PFSK-1 (cell line): Measurements from ENCODE around the gene APEX1.

Experiments used
- POLR2AphosphoS5 ChIP-seq: IDR thresholded peaks from 2 replicates; pipeline ENCODE4 v1.6.1; 2012; ENCODE audit warnings: low read depth, mild to moderate bottlenecking, control low read depth, low read length, moderate library complexity
- TAF1 ChIP-seq: IDR thresholded peaks from 2 replicates; pipeline ENCODE4 v1.6.1; 2012; ENCODE audit warnings: low read length, control low read depth, borderline replicate concordance; ENCODE audit not compliant: insufficient read depth
- TF ChIP-seq, protein P1 (sequence below), 2 experiments: IDR thresholded peaks; 2 replicates each; pipeline versions ENCODE4 v1.6.1 to v1.8.0; 2011 to 2012; ENCODE audit warnings: low read depth in 2 of 2, low read length in 2 of 2, control low read depth in 1 of 2, inconsistent platforms in 1 of 2, mild to moderate bottlenecking in 1 of 2, moderate library complexity in 1 of 2; ENCODE audit not compliant: insufficient read depth in 1 of 2

GRCh38 chr14:20427231-20428009 is 27.6 kb upstream of the APEX1 start:
- no peak for TF ChIP-seq TAF1
- no peak for TF ChIP-seq POLR2AphosphoS5
- TF ChIP-seq, protein P1, sequence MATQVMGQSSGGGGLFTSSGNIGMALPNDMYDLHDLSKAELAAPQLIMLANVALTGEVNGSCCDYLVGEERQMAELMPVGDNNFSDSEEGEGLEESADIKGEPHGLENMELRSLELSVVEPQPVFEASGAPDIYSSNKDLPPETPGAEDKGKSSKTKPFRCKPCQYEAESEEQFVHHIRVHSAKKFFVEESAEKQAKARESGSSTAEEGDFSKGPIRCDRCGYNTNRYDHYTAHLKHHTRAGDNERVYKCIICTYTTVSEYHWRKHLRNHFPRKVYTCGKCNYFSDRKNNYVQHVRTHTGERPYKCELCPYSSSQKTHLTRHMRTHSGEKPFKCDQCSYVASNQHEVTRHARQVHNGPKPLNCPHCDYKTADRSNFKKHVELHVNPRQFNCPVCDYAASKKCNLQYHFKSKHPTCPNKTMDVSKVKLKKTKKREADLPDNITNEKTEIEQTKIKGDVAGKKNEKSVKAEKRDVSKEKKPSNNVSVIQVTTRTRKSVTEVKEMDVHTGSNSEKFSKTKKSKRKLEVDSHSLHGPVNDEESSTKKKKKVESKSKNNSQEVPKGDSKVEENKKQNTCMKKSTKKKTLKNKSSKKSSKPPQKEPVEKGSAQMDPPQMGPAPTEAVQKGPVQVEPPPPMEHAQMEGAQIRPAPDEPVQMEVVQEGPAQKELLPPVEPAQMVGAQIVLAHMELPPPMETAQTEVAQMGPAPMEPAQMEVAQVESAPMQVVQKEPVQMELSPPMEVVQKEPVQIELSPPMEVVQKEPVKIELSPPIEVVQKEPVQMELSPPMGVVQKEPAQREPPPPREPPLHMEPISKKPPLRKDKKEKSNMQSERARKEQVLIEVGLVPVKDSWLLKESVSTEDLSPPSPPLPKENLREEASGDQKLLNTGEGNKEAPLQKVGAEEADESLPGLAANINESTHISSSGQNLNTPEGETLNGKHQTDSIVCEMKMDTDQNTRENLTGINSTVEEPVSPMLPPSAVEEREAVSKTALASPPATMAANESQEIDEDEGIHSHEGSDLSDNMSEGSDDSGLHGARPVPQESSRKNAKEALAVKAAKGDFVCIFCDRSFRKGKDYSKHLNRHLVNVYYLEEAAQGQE (IDR thresholded peaks at IDR 0.05; ENCODE audit: insufficient read depth in 1 of 2, low read depth in 2 of 2, low read length in 2 of 2): no peak
